ENCODE results near the gene ETF1. TPM values are rescaled to one million over a fixed set of nuclear protein-coding genes. Genes with fewer than 3 reads are reported as not detected.

The ETF1 gene
- total RNA-seq, 4 donors from 2014 or later = 64.2 to 92.2 (median 81.3) TPM

DNA sequence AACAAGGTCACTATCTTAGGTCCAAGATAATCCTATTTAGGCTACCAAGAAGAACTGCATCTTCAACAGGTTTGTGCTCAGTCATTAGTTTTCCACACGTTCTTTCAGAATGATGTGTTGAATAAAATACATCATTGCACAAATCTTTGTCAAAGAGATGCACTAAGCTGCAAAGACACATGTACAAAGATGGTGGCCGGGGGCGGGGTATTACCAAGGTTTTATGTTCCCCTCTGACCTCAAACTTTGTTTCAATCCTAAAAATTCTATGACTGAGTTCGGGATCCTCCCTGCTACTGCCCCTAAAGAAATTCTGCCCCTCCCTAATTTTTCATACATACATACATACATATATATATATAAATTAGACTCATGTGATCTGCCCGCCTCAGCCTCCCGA is 17.9 kb upstream of the ETF1 start:
- intact Hi-C loops (cut with DNase I; ENCODE audit: low total_unique reads) = no loop called here
- no peak overlapping the region for H3K4me3 ChIP-seq (ENCODE audit: low read depth, poor library complexity, severe bottlenecking)
- no peak for DNase-seq (ENCODE audit: low spot score in 2 of 2)
- TF ChIP-seq, protein P1, sequence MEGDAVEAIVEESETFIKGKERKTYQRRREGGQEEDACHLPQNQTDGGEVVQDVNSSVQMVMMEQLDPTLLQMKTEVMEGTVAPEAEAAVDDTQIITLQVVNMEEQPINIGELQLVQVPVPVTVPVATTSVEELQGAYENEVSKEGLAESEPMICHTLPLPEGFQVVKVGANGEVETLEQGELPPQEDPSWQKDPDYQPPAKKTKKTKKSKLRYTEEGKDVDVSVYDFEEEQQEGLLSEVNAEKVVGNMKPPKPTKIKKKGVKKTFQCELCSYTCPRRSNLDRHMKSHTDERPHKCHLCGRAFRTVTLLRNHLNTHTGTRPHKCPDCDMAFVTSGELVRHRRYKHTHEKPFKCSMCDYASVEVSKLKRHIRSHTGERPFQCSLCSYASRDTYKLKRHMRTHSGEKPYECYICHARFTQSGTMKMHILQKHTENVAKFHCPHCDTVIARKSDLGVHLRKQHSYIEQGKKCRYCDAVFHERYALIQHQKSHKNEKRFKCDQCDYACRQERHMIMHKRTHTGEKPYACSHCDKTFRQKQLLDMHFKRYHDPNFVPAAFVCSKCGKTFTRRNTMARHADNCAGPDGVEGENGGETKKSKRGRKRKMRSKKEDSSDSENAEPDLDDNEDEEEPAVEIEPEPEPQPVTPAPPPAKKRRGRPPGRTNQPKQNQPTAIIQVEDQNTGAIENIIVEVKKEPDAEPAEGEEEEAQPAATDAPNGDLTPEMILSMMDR (IDR thresholded peaks at IDR 0.05) = no peak
- no peak for TF ChIP-seq POLR2A (IDR thresholded peaks at IDR 0.05)
- 93 to 96% methylated on average over 6 of the region's 6 CpGs for WGBS, 2 donors

DNA sequence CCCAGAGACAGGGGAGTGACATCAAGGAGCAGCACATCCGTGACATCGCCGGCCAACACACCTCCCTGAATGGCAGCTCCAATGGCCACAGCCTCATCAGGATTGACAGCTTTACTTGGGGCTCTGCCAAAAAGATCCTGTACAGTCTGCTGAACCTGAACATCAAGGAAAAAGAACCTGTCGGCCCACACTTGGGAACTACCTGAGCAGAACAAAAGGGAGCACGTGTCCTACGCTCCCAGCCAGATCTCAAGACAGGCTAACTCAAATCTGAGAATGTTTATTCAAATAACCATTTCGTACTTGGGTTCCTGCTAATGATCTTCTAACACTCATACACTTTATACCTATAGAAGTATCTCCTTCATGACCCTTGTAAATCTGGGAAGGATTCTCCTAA is 16.9 kb upstream of the ETF1 start:
- TF ChIP-seq, protein P1 (IDR thresholded peaks at IDR 0.05) = no peak
- TF ChIP-seq POLR2A (IDR thresholded peaks at IDR 0.05) = no peak
- WGBS, 2 donors = 64 to 72% methylated on average over 7 of the region's 7 CpGs
- H3K4me3 ChIP-seq (ENCODE audit: low read depth, poor library complexity, severe bottlenecking) = no peak overlapping the region
- intact Hi-C loops (cut with DNase I; ENCODE audit: low total_unique reads) = no loop called here
- DNase-seq (ENCODE audit: low spot score in 2 of 2) = peak in 1 of 2 donors; percentile 59

DNA sequence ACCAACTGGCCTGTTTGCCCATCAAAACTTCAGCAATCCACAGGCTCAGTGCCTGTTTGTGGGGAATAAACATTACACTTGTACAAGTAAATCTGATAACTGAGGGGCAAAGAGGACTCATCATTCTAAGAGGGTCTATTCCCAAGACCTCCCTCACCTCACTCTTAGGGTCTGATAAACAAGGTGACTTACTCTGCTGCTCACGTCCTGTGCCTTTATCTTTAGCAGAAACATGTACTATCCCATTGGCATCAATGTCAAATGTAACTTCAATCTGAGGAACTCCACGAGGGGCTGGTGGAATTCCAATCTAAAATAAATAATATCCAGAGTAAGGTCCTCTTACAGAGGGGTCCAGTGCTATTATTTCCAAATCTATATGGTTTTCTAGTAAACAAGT is 14.6 kb upstream of the ETF1 start:
- no peak overlapping the region for H3K4me3 ChIP-seq (ENCODE audit: low read depth, poor library complexity, severe bottlenecking)
- WGBS, 2 donors = 88 to 90% methylated on average over 2 of the region's 2 CpGs
- intact Hi-C loops (cut with DNase I; ENCODE audit: low total_unique reads) = no loop called here
- no peak for DNase-seq (ENCODE audit: low spot score in 2 of 2)
- TF ChIP-seq POLR2A (IDR thresholded peaks at IDR 0.05) = no peak
- TF ChIP-seq, protein P1 (IDR thresholded peaks at IDR 0.05) = no peak

DNA sequence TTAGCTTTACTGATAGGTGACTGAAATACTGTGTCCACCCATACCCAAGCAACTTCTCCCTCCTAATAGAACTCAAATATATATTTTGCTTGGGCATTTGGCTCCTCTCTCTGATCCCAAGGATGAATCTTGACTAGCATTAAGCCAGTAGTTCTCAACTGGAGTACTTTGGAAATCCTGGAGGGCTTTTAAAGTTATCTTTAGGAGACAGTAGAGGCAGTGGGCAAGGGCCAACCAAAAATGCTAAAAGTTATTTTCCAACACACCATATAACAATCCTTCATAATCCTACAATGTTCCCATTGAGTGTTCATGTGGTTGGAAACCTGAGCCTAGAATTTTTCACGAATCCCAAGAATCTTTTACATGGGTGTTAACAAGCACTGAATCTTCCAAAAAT is 11.1 kb upstream of the ETF1 start:
- no peak overlapping the region for H3K4me3 ChIP-seq (ENCODE audit: low read depth, poor library complexity, severe bottlenecking)
- no peak for DNase-seq (ENCODE audit: low spot score in 2 of 2)
- TF ChIP-seq, protein P1 (IDR thresholded peaks at IDR 0.05) = no peak
- no peak for TF ChIP-seq POLR2A (IDR thresholded peaks at IDR 0.05)
- intact Hi-C loops (cut with DNase I; ENCODE audit: low total_unique reads) = no loop called here
- 52 to 60% methylated on average over 1 of the region's 1 CpG for whole genome bisulfite sequencing, 2 donors

DNA sequence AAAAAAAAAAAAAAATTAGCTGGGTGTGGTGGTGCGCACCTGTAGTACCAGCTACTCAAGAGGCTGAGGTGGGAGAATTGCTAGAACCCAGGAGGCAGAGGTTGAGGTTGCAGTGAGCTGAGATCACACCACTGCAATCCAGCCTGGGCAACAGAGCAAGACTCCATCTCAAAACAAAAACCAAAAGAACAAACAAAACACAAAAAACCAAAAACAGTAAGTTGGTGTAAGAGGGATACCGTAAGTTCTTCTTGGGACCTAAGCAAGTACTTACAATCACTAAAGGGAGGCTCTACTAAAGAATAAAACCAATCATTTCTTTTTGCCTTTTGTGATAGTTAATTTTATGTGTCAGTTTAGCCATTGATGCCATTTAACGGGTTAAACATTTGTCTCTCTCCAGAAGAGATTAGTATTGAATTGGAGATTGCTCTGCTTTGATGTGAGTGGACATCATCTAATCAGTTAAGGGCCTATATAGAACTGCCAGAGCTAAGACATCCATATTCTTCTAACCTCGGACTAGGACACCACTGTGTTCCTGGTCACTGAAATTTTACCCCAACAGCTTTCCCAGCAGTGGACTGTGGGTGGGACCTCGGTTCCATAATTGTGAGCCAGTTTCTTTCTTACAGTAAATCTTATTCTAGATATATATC is 10.5 kb upstream of the ETF1 start:
- DNase-seq (ENCODE audit: low spot score in 2 of 2) = no peak
- no peak overlapping the region for H3K4me3 ChIP-seq (ENCODE audit: low read depth, poor library complexity, severe bottlenecking)
- WGBS, 2 donors = 88 to 94% methylated on average over 5 of the region's 5 CpGs
- TF ChIP-seq, protein P1 (IDR thresholded peaks at IDR 0.05) = no peak
- no peak for TF ChIP-seq POLR2A (IDR thresholded peaks at IDR 0.05)
- intact Hi-C loops (cut with DNase I; ENCODE audit: low total_unique reads) = no loop called here

DNA sequence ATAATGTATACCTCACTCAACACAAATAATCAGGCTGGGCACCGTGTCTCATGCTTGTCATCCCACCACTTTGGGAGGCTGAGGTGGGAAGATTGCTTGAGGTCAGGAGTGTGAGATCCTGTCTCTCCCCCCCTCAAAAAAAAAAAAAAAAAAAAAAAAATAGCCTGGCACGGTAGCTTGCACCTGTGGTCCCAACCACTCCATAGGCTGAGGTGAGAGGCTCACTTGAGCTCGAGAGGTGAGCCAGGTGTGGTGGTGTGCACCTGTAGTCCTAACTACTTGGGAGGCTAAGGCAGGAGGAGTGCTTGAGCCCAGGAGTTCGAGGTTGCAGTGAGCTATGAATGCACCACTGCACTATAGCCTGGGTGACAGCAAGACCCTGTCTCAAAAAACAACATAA is 9.6 kb upstream of the ETF1 start:
- no peak overlapping the region for H3K4me3 ChIP-seq (ENCODE audit: low read depth, poor library complexity, severe bottlenecking)
- intact Hi-C loops (cut with DNase I; ENCODE audit: low total_unique reads) = no loop called here
- no peak for TF ChIP-seq POLR2A (IDR thresholded peaks at IDR 0.05)
- TF ChIP-seq, protein P1 (IDR thresholded peaks at IDR 0.05) = no peak
- WGBS, 2 donors = 89 to 91% methylated on average over 4 of the region's 4 CpGs
- no peak for DNase-seq (ENCODE audit: low spot score in 2 of 2)
